Naive thymus-derived CD4-positive, alpha-beta T cell (primary cell): ENCODE results near the gene KAT8. TPM values are rescaled to one million over a fixed set of nuclear protein-coding genes. Genes with fewer than 3 reads are reported as not detected.
"Not testable (repeated sequence)": the region's sequence is repeated elsewhere in the genome, so short reads cannot be mapped to it uniquely, and the experiment has no call there.

Experiments
- ATAC-seq: fragments of 150-1000 bp; cut with Tn5 transposase; 2 replicates; pipeline ENCODE4 v1.10.0; 2021; ENCODE audit warnings: mild to moderate bottlenecking, moderate library complexity
- CTCF ChIA-PET: fragments of 350-600 bp; sonication (Branson Sonifier 250); formaldehyde crosslinking; loops from one replicate; lab custom pipeline; 2021; ENCODE audit warnings: antibody characterized with exemption; lab: Charles Lee
- POLR2A ChIA-PET: fragments of 350-600 bp; sonication (Branson Sonifier 250); formaldehyde crosslinking; loops from one replicate; lab custom pipeline; 2021; ENCODE audit warnings: antibody characterized with exemption, inconsistent platforms; lab: Charles Lee
- DNase-seq, 9 donors: peaks; one replicate each; pipeline versions ENCODE4 v3.0.0 to v3.0.0-alpha.2; 2020 to 2022; ENCODE audit warnings: mixed read lengths in 1 of 9
- H3K27ac ChIP-seq: one replicate; pipeline ENCODE4 v1.7.0; 2013; ENCODE audit warnings: mild to moderate bottlenecking, low read depth, low read length, moderate library complexity
- H3K27me3 ChIP-seq, 2 donors: one replicate each; pipeline ENCODE4 v1.7.0; 2013; ENCODE audit warnings: low read length in 2 of 2, mild to moderate bottlenecking in 2 of 2, moderate library complexity in 2 of 2; ENCODE audit not compliant: control insufficient read depth in 2 of 2, insufficient read depth in 2 of 2
- H3K36me3 ChIP-seq, 3 experiments: 1 replicate in 2 of 3; 2 replicates in 1 of 3; pipeline ENCODE4 v1.7.0; 2013; ENCODE audit warnings: low read length in 3 of 3, mild to moderate bottlenecking in 3 of 3, moderate library complexity in 1 of 3; ENCODE audit not compliant: insufficient read depth in 3 of 3, control insufficient read depth in 2 of 3
- H3K4me1 ChIP-seq, 2 donors: one replicate each; pipeline ENCODE4 v1.7.0; 2013; ENCODE audit warnings: low read length in 2 of 2, mild to moderate bottlenecking in 2 of 2, moderate library complexity in 1 of 2; ENCODE audit not compliant: control insufficient read depth in 2 of 2, insufficient read depth in 2 of 2
- H3K4me3 ChIP-seq: 2 replicates; pipeline ENCODE4 v1.7.0; 2013; ENCODE audit warnings: mild to moderate bottlenecking, low read length
- H3K9me3 ChIP-seq, 3 experiments: 1 replicate in 2 of 3; 2 replicates in 1 of 3; pipeline ENCODE4 v1.7.0; 2013; ENCODE audit warnings: low read length in 3 of 3; ENCODE audit not compliant: control insufficient read depth in 2 of 3
- H3K27ac Mint-ChIP-seq, 9 donors: one replicate each; pipeline ENCODE4 v1.8.0; 2020 to 2022; ENCODE audit warnings: mixed read lengths in 9 of 9, mild to moderate bottlenecking in 8 of 9, moderate library complexity in 5 of 9, inconsistent platforms in 2 of 9
- H3K27me3 Mint-ChIP-seq, 5 donors: one replicate each; pipeline ENCODE4 v1.8.0; 2021 to 2022; ENCODE audit warnings: mixed read lengths in 5 of 5, mild to moderate bottlenecking in 1 of 5
- H3K36me3 Mint-ChIP-seq, 5 donors: one replicate each; pipeline ENCODE4 v1.8.0; 2020 to 2022; ENCODE audit warnings: mixed read lengths in 5 of 5, mild to moderate bottlenecking in 3 of 5, inconsistent platforms in 1 of 5
- H3K4me1 Mint-ChIP-seq, 7 donors: one replicate each; pipeline ENCODE4 v1.8.0; 2020 to 2022; ENCODE audit warnings: mixed read lengths in 7 of 7, mild to moderate bottlenecking in 3 of 7, inconsistent platforms in 1 of 7
- H3K4me3 Mint-ChIP-seq, 10 donors: one replicate each; pipeline ENCODE4 v1.8.0; 2020 to 2022; ENCODE audit warnings: mild to moderate bottlenecking in 10 of 10, mixed read lengths in 10 of 10, moderate library complexity in 6 of 10, inconsistent platforms in 2 of 10
- H3K9me3 Mint-ChIP-seq, 11 donors: one replicate each; pipeline ENCODE4 v1.8.0; 2020 to 2022; ENCODE audit warnings: mixed read lengths in 11 of 11, mild to moderate bottlenecking in 4 of 11, inconsistent platforms in 1 of 11, moderate library complexity in 1 of 11
- intact Hi-C, 2 donors: fragments of 100-400 bp; cut with micrococcal nuclease; formaldehyde crosslinking; loops; one replicate each; pipeline ENCODE4 v1.15.1; 2023
- polyA plus RNA-seq, 2 donors: library from polyadenylated mRNA; unstranded; fragments of 300-500 nt; fragmentation: Illumina TruSeq; gene quantifications; one replicate each; pipeline ENCODE4 v1.2.3, GENCODE V29; 2021
- total RNA-seq, 6 experiments: library from RNA in 5 of 6; stranded (reverse) in 5 of 6; gene quantifications; 1 replicate in 5 of 6; 2 replicates in 1 of 6; pipeline ENCODE4 v1.2.3 and lab custom pipeline; 2021 to 2026

KAT8 gene
- total and polyA plus RNA-seq, 7 experiments from 2014 or later, result 63.0 to 134 (median 109) TPM

DNA sequence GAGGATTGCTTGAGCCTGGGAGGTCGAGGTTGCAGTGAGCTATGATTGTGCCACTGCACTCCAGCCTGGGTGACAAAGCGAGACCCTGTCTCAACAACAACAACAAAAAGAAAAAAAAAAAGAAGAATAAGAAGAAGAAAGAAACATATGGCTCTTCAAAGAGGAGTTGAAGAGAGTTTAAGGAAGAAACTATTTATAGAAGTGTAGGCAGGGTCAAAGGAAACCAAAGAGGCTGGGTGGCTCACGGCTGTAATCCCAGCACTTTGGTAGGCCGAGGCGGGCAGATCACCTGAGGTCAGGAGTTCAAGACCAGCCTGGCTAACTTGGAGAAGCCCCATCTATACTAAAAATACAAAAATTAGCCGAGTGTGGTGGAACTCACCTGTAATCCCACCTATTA is 33.5 kb downstream of the KAT8 start:
- ATAC-seq, H3K36me3 Mint-ChIP-seq, H3K4me1 Mint-ChIP-seq, H3K36me3 ChIP-seq, H3K27me3 ChIP-seq, H3K4me3 ChIP-seq, H3K9me3 ChIP-seq, H3K4me1 ChIP-seq, H3K9me3 Mint-ChIP-seq, DNase-seq, H3K27ac ChIP-seq, H3K4me3 Mint-ChIP-seq, H3K27me3 Mint-ChIP-seq, H3K27ac Mint-ChIP-seq, CTCF ChIA-PET, intact Hi-C loops: not testable (repeated sequence)
- POLR2A ChIA-PET, result interaction anchor here (2.3 kb wide), 1 partner anchor 9 kb away, joined by 10 read pairs; no protein-coding TSS in a partner anchor

DNA sequence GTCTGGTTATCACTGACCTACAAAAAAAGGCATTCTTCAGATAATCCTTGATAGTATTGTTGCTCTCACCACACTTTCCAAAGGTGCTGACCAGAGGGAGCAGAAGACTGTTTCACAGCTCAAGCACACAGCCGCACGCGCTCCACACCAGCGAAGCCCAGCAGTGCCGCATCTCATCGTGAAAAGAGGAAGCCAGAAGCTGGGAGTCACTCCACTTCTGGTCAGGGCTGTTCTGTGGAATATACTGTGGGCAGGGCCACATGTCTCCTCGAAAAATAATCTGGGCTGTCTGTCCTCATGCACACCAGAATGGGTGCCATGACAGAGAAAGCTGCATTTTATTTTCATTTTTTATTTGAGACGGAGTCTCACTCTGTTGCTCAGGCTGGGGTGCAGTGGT is 39.7 kb downstream of the KAT8 start:
- Histone ChIP-seq H3K27ac (no peak overlapping the region), H3K4me1 (no peaks in the 10 kb centered on the region), H3K27me3 (no peaks in the 10 kb centered on the region), H3K4me3 (no peak overlapping the region), H3K36me3 (no peaks in the 10 kb centered on the region), H3K9me3 (no peaks in the 10 kb centered on the region)
- ATAC-seq (peak; percentile 74), DNase-seq (no peak)
- Mint-ChIP-seq H3K9me3 (no peaks in the 10 kb centered on the region), H3K27ac (peak overlapping the region in 3 of 9 donors; percentile 16 to 38 (median 25)), H3K4me3 (peak overlapping the region in 8 of 10 donors; percentile 7 to 66 (median 36)), H3K36me3 (no peaks in the 10 kb centered on the region), H3K27me3 (peaks cover 0 to 17% (median 0%) of the 10 kb centered on the region in 5 donors), H3K4me1 (peaks cover 0 to 12% (median 10%) of the 10 kb centered on the region in 7 donors)
- ChIA-PET POLR2A (interaction anchor here (0.7 to 4.8 kb wide), 3 partner anchors 10 to 23 kb away, joined by 4 to 32 read pairs (median 9); partner anchors contain the start of gene FUS), CTCF (interaction anchor here (0.7 to 2.7 kb wide), 2 partner anchors 15 to 245 kb away, joined by 3 to 9 read pairs; no protein-coding TSS in a partner anchor)
- intact Hi-C loops, result no loop called here

- H3K9me3 Mint-ChIP-seq, result no peaks in the 10 kb centered on the region
- Histone ChIP-seq H3K4me3 (no peak overlapping the region), H3K4me1 (no peaks in the 10 kb centered on the region), H3K27me3 (no peaks in the 10 kb centered on the region), H3K27ac (no peak overlapping the region), H3K9me3 (no peaks in the 10 kb centered on the region), H3K36me3 (no peaks in the 10 kb centered on the region)
- DNase-seq (no peak), ATAC-seq (no peak)
- ChIA-PET CTCF (interaction anchor here (0.5 to 1.9 kb wide), 3 partner anchors 10 to 24 kb away, joined by 3 to 7 read pairs (median 7); no protein-coding TSS in a partner anchor), POLR2A (interaction anchor here (0.7 to 1.4 kb wide), 3 partner anchors 10 to 537 kb away, joined by 3 to 8 read pairs (median 3); no protein-coding TSS in a partner anchor)
- no peak overlapping the region for H3K4me3 Mint-ChIP-seq
- intact Hi-C loops, result no loop called here
- H3K27me3 Mint-ChIP-seq, result peaks cover 0 to 3% (median 0%) of the 10 kb centered on the region in 5 donors
- no peak overlapping the region for H3K27ac Mint-ChIP-seq
- no peaks in the 10 kb centered on the region for H3K36me3 Mint-ChIP-seq
- H3K4me1 Mint-ChIP-seq, result peaks cover 0 to 3% (median 0%) of the 10 kb centered on the region in 7 donors
Measured at GRCh38 chr16:31167315-31167714, 49.9 kb downstream of the KAT8 start.

DNA sequence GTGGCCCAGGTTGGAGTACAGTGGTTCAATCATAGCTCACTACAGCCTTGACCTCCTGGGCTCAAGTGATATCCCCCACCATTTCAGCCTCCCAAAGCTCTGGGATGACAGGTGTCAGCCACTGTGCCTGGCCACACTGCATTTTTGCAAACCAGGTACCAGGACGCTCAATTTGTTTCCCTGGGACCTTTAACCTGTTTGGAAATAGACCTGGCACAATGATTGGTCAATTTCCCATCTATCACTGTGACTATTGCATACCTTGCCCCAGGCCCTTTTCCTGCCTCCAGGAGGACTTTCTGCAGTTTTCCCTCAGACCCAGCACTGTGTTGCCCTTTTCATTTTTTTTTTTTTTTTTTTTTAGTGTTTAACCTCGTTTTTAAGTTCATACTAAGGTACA is 51.4 kb downstream of the KAT8 start:
- Mint-ChIP-seq H3K4me3 (no peak overlapping the region), H3K9me3 (no peaks in the 10 kb centered on the region), H3K36me3 (no peaks in the 10 kb centered on the region), H3K27me3 (peaks cover 0 to 3% (median 0%) of the 10 kb centered on the region in 5 donors), H3K4me1 (peaks cover 0 to 3% (median 0%) of the 10 kb centered on the region in 7 donors), H3K27ac (no peak overlapping the region)
- Histone ChIP-seq H3K4me3 (no peak overlapping the region), H3K36me3 (no peaks in the 10 kb centered on the region), H3K27me3 (no peaks in the 10 kb centered on the region), H3K4me1 (no peaks in the 10 kb centered on the region), H3K27ac (no peak overlapping the region), H3K9me3 (no peaks in the 10 kb centered on the region)
- intact Hi-C loops, result no loop called here
- ATAC-seq (no peak), DNase-seq (no peak)
- ChIA-PET POLR2A (interaction anchor here (0.6 to 1.2 kb wide), 3 partner anchors 9 to 33 kb away, joined by 3 to 4 read pairs (median 4); partner anchors contain the start of genes FUS and PYCARD), CTCF (interaction anchor here (1.9 kb wide), 1 partner anchor 9 kb away, joined by 7 read pairs; no protein-coding TSS in a partner anchor)

DNA sequence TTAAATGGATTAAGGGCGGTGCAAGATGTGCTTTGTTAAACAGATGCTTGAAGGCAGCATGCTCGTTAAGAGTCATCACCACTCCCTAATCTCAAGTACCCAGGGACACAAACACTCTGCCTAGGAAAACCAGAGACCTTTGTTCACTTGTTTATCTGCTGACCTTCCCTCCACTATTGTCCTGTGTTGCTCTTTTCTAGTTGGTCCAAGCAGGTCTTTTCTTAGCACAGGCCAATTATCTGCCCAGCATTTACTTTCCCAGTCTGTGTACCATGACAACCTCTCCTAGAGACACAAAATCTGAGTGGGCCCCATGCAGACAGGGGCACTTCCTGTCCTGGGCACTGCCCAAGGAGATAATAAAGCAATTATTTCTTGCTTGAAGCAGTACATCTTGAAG is 52.6 kb downstream of the KAT8 start:
- H3K27ac ChIP-seq, H3K9me3 ChIP-seq, H3K27ac Mint-ChIP-seq, intact Hi-C loops, CTCF ChIA-PET, H3K4me3 ChIP-seq, POLR2A ChIA-PET, H3K36me3 Mint-ChIP-seq, H3K36me3 ChIP-seq, H3K27me3 Mint-ChIP-seq, H3K4me1 Mint-ChIP-seq, H3K9me3 Mint-ChIP-seq, DNase-seq, H3K4me3 Mint-ChIP-seq, H3K4me1 ChIP-seq, ATAC-seq, H3K27me3 ChIP-seq: not testable (repeated sequence)

DNA sequence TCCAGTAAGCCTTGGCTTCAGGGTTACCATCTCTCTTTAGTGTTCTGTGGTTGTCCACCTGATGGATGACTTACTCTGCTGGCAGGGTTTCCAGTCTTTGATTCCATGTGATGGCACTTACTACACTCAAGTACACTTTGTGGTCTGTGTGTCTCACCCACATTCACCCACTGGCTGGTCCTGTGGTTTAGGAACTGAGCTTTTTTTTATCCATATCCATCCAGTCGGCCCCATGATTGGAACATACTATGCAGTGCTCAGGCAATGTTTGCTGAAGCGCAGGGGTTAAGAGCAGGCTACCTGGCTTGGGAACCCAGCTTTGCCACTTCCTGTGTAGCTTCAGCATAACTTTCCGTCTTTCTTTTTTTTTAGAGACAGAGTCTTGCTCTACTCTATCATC is 59.7 kb downstream of the KAT8 start:
- peak overlapping the region; percentile 76 to 99 (median 90) for H3K4me3 Mint-ChIP-seq
- intact Hi-C loops, result loop anchor here in 1 of 2 donors (1.0 to 5.0 kb wide), 2 partner anchors 18 to 690 kb away; no protein-coding TSS in a partner anchor
- POLR2A ChIA-PET, result interaction anchor here (0.6 to 6.3 kb wide), 20 partner anchors 9 to 747 kb away, joined by 3 to 183 read pairs (median 4); partner anchors contain the start of genes ARMC5, DCTPP1, KAT8 and PYCARD
- peaks cover 32 to 35% of the 10 kb centered on the region in 2 donors for H3K4me1 ChIP-seq
- H3K9me3 Mint-ChIP-seq, result peaks cover 0 to 12% (median 0%) of the 10 kb centered on the region in 11 donors
- peak overlapping the region; percentile 75 to 100 (median 91) for H3K27ac Mint-ChIP-seq
- CTCF ChIA-PET, result interaction anchor here (0.7 to 4.3 kb wide), 7 partner anchors 9 to 684 kb away, joined by 3 to 27 read pairs (median 4); no protein-coding TSS in a partner anchor
- peak; percentile 12 for ATAC-seq
- peak overlapping the region; percentile 38 for H3K4me3 ChIP-seq
- peak in 8 of 9 donors; percentile 50 to 74 (median 68) for DNase-seq
- H3K27me3 Mint-ChIP-seq, result peaks cover 0 to 3% (median 0%) of the 10 kb centered on the region in 5 donors
- no peaks in the 10 kb centered on the region for H3K9me3 ChIP-seq
- H3K27ac ChIP-seq, result peak overlapping the region; percentile 90
- peaks cover 23 to 45% (median 31%) of the 10 kb centered on the region in 7 donors for H3K4me1 Mint-ChIP-seq
- no peaks in the 10 kb centered on the region for H3K27me3 ChIP-seq
- H3K36me3 Mint-ChIP-seq, result peaks cover 6 to 19% (median 9%) of the 10 kb centered on the region in 5 donors
- peaks cover 0 to 13% (median 0%) of the 10 kb centered on the region in 3 experiments for H3K36me3 ChIP-seq
